Right lobe of liver (tissue), 4 donors: Measurements from ENCODE around the gene DOCK2.

Source experiments
- CTCF ChIP-seq, 4 donors: fragments of 200-600 bp in 3 of 4; fragments of 450-650 bp in 1 of 4; IDR thresholded peaks; one replicate each; pipeline versions ENCODE4 v1.5.1 to v1.8.0; 2016 to 2022; ENCODE audit warnings: antibody characterized with exemption in 4 of 4, mild to moderate bottlenecking in 2 of 4
- POLR2A ChIP-seq: fragments of 450-650 bp; IDR thresholded peaks from one replicate; pipeline ENCODE4 v1.6.1; 2017; ENCODE audit warnings: antibody characterized with exemption, mild to moderate bottlenecking
- donor health status: DM: no; HTN: no; CAD: no.
- donor health status: DM: no; HTN: no; CAD: no.
- donor health status: DM: no; HTN: yes; CAD: no.

GRCh38 chr5:170126061-170126460 is 489.0 kb downstream of the DOCK2 start:
- TF ChIP-seq CTCF (IDR thresholded peaks at IDR 0.05) (no peak), POLR2A (no peak)
